Suprapubic skin (tissue), 4 donors: ENCODE measurements around the gene FAM20B. TPM values are rescaled to one million over a fixed set of nuclear protein-coding genes. Genes with fewer than 3 reads are reported as not detected.
"Not testable (repeated sequence)": the region's sequence is repeated elsewhere in the genome, so short reads cannot be mapped to it uniquely, and the experiment has no call there.

Experiments used
- DNase-seq, 2 donors: peaks; one replicate each; pipeline ENCODE4 v3.0.0-alpha.2; 2019; ENCODE audit warnings: low spot score in 2 of 2
- H3K27ac ChIP-seq: fragments of 200-600 bp; sonication (generic); one replicate; pipeline ENCODE4 v1.5.1; 2019
- H3K27me3 ChIP-seq: fragments of 200-600 bp; sonication (generic); one replicate; pipeline ENCODE4 v1.5.1; 2019
- H3K36me3 ChIP-seq: fragments of 200-600 bp; sonication (generic); one replicate; pipeline ENCODE4 v1.5.1; 2019
- H3K4me1 ChIP-seq: fragments of 200-600 bp; sonication (generic); one replicate; pipeline ENCODE4 v1.5.1; 2019
- H3K4me3 ChIP-seq: fragments of 200-600 bp; sonication (generic); one replicate; pipeline ENCODE4 v1.5.1; 2019; ENCODE audit warnings: mild to moderate bottlenecking
- H3K9me3 ChIP-seq: fragments of 200-600 bp; sonication (generic); one replicate; pipeline ENCODE4 v1.5.1; 2019
- CTCF ChIP-seq, 2 donors: fragments of 200-600 bp in 1 of 2; fragments of 450-650 bp in 1 of 2; sonication (generic) in 1 of 2; IDR thresholded peaks; one replicate each; pipeline ENCODE4 v1.5.1; 2016 to 2019; ENCODE audit warnings: antibody characterized with exemption in 2 of 2, mild to moderate bottlenecking in 1 of 2, moderate library complexity in 1 of 2
- EP300 ChIP-seq: sonication (generic); formaldehyde crosslinking; IDR thresholded peaks from one replicate; pipeline ENCODE4 v1.6.1; 2017; ENCODE audit warnings: antibody characterized with exemption
- POLR2A ChIP-seq, 2 donors: fragments of 450-650 bp; IDR thresholded peaks; one replicate each; pipeline ENCODE4 v1.6.1; 2017; ENCODE audit warnings: antibody characterized with exemption in 2 of 2, mild to moderate bottlenecking in 2 of 2, moderate library complexity in 2 of 2
- POLR2AphosphoS5 ChIP-seq, 3 donors: sonication (generic); formaldehyde crosslinking; IDR thresholded peaks; one replicate each; pipeline ENCODE4 v1.6.1; 2017; ENCODE audit warnings: antibody characterized with exemption in 3 of 3
- WGBS: methylation state at CpG from one replicate; pipeline ENCODE4 v1.1.5; 2018; 5-methylcytosine and 5-hydroxymethylcytosine counted together
- total RNA-seq, 4 donors: library from RNA; depleted of rRNA; stranded (reverse); fragments of >200 nt; gene quantifications; one replicate each; pipeline ENCODE4 v1.1.0, GENCODE V29; 2016

Gene FAM20B
- total RNA-seq: 10 to 100 TPM; 18.1 to 30.6 (median 21.7) TPM

GRCh38 chr1:179025125-179025974 lies at the start of gene FAM20B:
Gene FAM20B (plus strand): TSS chr1:179025894. CDS start chr1:179043848, 17,954 bp downstream.
- peak; percentile 96 to 97 for DNase-seq
- peak within 1 kb of the TSS; percentile 98 for H3K27ac ChIP-seq

GRCh38 chr1:178976541-178976940 lies 49.2 kb upstream of the FAM20B start:
- TF ChIP-seq CTCF (IDR thresholded peaks at IDR 0.05) (no peak), EP300 (no peak), POLR2AphosphoS5 (IDR thresholded peaks at IDR 0.05) (no peak), POLR2A (IDR thresholded peaks at IDR 0.05) (no peak)
- H3K4me3 ChIP-seq: no peak overlapping the region
- H3K4me1 ChIP-seq: no peaks in the 10 kb centered on the region
- H3K27ac ChIP-seq: no peak overlapping the region
- H3K36me3 ChIP-seq: no peaks in the 10 kb centered on the region
- DNase-seq: no peak
- H3K9me3 ChIP-seq: peaks cover 8% of the 10 kb centered on the region
- 50% methylated on average over 2 of the region's 2 CpGs for WGBS
- H3K27me3 ChIP-seq: no peaks in the 10 kb centered on the region

More at GRCh38 chr1:179025125-179025974, at the start of gene FAM20B:
- WGBS: 31% methylated on average over 30 of the region's 58 CpGs
- H3K4me3 ChIP-seq: peak within 1 kb of the TSS; percentile 97
- TF ChIP-seq POLR2A (IDR thresholded peaks at IDR 0.05): no peak
- peaks cover 37% of the 10 kb centered on the region for H3K4me1 ChIP-seq
- H3K9me3 ChIP-seq: no peaks in the 10 kb centered on the region
- no peaks in the 10 kb centered on the region for H3K27me3 ChIP-seq
- H3K36me3 ChIP-seq: no peaks in the 10 kb centered on the region

- DNase-seq: no peak
- 64% methylated on average over 3 of the region's 3 CpGs for WGBS
- TF ChIP-seq POLR2A (IDR thresholded peaks at IDR 0.05) (no peak), EP300 (no peak), POLR2AphosphoS5 (IDR thresholded peaks at IDR 0.05) (no peak), CTCF (IDR thresholded peaks at IDR 0.05) (no peak)
- Histone ChIP-seq H3K9me3 (no peaks in the 10 kb centered on the region), H3K27me3 (no peaks in the 10 kb centered on the region), H3K27ac (no peak overlapping the region), H3K36me3 (no peaks in the 10 kb centered on the region), H3K4me1 (no peaks in the 10 kb centered on the region), H3K4me3 (no peak overlapping the region)
These were observed 39.5 kb upstream of the FAM20B start for GRCh38 chr1:178986204-178986603.

- not testable (repeated sequence) for H3K27me3 ChIP-seq, H3K27ac ChIP-seq, DNase-seq, H3K4me1 ChIP-seq, H3K4me3 ChIP-seq, H3K9me3 ChIP-seq, H3K36me3 ChIP-seq
- 91% methylated on average over 2 of the region's 2 CpGs for WGBS
These were observed 37.5 kb upstream of the FAM20B start for GRCh38 chr1:178988198-178988597.

- no peak for TF ChIP-seq POLR2A (IDR thresholded peaks at IDR 0.05)
- TF ChIP-seq EP300: no peak
- no peak for TF ChIP-seq CTCF (IDR thresholded peaks at IDR 0.05)
- no peak for TF ChIP-seq POLR2AphosphoS5 (IDR thresholded peaks at IDR 0.05)
- DNase-seq: no peak
- no peaks in the 10 kb centered on the region for H3K4me1 ChIP-seq
- no peak overlapping the region for H3K27ac ChIP-seq
- peaks cover 5% of the 10 kb centered on the region for H3K9me3 ChIP-seq
- no peak overlapping the region for H3K4me3 ChIP-seq
- no peaks in the 10 kb centered on the region for H3K27me3 ChIP-seq
- 100% methylated on average over 1 of the region's 1 CpG for WGBS
- no peaks in the 10 kb centered on the region for H3K36me3 ChIP-seq
These were observed 32.1 kb upstream of the FAM20B start for GRCh38 chr1:178993559-178993958.

- 84% methylated on average over 1 of the region's 1 CpG for WGBS
- DNase-seq: no peak
These were observed 28.3 kb upstream of the FAM20B start for GRCh38 chr1:178997428-178997827.

More at GRCh38 chr1:178997428-178997827, 28.3 kb upstream of the FAM20B start:
- no peaks in the 10 kb centered on the region for H3K36me3 ChIP-seq
- H3K27me3 ChIP-seq: no peaks in the 10 kb centered on the region
- H3K4me3 ChIP-seq: no peak overlapping the region
- peaks cover 5% of the 10 kb centered on the region for H3K9me3 ChIP-seq
- H3K27ac ChIP-seq: no peak overlapping the region
- TF ChIP-seq POLR2AphosphoS5 (IDR thresholded peaks at IDR 0.05) (no peak), POLR2A (IDR thresholded peaks at IDR 0.05) (no peak), CTCF (IDR thresholded peaks at IDR 0.05) (no peak), EP300 (no peak)
- peaks cover 3% of the 10 kb centered on the region for H3K4me1 ChIP-seq
